GM19035 (cell line): ENCODE data around the gene COL6A6.
"Not testable (repeated sequence)": the region's sequence is repeated elsewhere in the genome, so short reads cannot be mapped to it uniquely, and the experiment has no call there.

Experiments
- ATAC-seq: cut with Tn5 transposase; IDR thresholded peaks from one replicate; pipeline ENCODE4 v1.9.1; 2021; ENCODE audit not compliant: unreplicated experiment

Gene COL6A6

DNA sequence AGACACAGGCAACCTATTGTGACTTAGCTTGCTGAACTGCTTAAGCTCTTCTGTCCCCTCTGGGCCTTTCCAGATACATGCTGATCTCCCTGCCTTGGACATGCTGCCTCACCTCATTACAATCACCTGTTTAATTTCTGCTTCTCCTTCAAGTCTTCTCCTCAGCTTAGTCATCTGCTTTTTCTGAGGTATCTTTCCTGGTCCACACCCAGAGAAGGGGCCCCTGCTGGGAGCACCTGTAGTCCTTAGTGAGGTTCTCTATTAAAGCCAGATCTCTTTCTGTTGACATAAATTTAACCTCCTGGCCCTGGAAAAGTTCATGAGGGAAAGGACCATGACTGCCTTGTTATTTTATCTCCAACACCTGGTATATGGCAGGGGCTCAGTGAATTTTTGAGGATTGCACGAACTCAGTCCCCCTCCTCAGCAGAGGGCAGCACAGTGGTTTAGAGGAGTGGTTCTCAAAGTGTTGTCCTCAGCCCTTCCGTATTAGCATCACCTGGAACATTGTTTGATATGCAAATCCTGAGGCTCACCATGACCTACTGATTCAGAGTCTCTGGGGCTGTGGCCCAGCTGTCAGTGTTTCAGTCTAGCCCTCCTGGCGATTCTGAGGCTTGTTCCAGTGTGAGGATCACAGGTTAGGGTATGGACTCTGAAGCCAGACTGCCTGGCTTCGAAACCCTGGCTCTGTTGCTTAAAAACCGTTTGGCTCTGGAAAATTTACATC lies 12.7 kb downstream of the COL6A6 start:
- no peak for ATAC-seq

- no peak for ATAC-seq
These were observed 16.3 kb downstream of the COL6A6 start for GRCh38 chr3:130533247-130533646.

- ATAC-seq, result no peak
These were observed 20.8 kb downstream of the COL6A6 start for GRCh38 chr3:130537673-130538304.

- peak; percentile 68 for ATAC-seq
These were observed 22.0 kb downstream of the COL6A6 start for GRCh38 chr3:130539005-130539404.

GRCh38 chr3:130543322-130543721 lies 26.3 kb downstream of the COL6A6 start:
- no peak for ATAC-seq

DNA sequence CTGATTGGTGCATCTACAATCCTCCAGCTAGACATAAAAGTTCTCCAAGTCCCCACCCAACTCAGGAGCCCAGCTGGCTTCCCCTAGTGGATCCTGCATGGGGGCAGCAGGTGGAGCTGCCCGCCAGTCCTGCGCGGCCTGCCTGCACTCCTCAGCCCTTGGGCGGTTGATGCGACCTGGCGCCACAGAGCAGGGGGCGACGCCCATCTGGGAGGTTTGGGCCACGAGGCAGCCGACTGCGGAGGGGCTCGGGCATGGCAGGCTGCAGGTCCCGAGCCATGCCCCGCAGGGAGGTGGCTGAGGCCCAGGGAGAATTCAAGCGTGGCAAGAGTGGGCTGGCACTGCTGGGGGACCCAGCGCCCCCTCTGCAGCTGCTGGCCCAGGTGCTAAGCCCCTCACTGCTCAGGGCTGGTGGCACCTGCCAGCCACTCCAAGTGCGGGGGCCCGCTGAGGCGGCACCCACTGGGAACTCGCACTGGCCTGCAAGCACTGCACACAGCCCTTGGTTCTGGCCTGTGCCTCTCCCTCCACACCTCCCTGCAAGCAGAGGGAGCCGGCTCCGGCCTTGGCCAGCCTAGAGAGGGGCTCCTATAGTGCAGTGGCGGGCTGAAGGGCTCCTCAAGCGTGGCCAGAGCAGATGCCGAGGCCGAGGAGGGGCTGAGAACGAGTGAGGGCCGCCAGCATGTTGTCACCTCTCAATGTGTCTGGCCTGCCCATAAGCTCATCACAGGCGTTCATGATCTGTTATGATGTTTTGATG lies 30.1 kb downstream of the COL6A6 start:
- ATAC-seq, result no peak

DNA sequence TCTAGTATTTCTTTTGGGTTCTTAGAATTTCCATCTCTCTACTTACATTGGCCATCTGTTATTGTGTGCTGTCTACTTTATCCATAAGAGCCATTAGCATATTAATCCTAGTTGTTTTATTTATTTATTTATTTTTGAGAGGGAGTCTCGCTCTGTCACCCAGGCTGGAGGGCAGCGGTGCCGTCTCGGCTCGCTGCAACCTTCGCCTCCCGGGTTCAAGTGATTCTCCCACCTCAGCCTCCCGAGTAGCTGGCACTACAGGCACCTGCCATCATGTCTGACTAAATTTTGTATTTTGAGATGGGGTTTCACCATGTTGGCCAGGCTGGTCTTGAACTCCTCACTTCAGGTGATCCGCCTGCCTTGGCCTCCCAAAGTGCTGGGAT lies 30.7 kb downstream of the COL6A6 start:
- ATAC-seq, result not testable (repeated sequence)

- no peak for ATAC-seq
These were observed 31.4 kb downstream of the COL6A6 start for GRCh38 chr3:130548356-130548755.

- ATAC-seq, result no peak
These were observed 40.5 kb downstream of the COL6A6 start for GRCh38 chr3:130557336-130558035.

DNA sequence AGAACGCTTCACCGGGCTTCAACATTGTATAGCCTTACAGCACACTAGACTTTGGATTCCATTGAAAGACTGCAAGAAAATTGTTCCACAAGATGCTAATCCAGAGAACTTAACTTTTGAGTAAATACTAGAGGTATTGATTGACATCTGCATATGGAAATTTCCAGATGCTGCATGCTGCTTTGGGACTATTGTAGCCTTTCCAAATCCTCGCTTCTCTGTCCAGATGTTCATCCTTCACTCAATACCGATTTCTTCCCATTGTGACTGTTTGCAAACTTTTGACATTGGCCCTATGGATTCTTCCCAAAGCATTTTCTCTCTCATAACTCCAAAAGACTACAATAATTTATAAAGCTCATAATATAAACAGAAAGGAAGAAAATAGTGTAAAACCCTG lies 41.4 kb downstream of the COL6A6 start:
- no peak for ATAC-seq

DNA sequence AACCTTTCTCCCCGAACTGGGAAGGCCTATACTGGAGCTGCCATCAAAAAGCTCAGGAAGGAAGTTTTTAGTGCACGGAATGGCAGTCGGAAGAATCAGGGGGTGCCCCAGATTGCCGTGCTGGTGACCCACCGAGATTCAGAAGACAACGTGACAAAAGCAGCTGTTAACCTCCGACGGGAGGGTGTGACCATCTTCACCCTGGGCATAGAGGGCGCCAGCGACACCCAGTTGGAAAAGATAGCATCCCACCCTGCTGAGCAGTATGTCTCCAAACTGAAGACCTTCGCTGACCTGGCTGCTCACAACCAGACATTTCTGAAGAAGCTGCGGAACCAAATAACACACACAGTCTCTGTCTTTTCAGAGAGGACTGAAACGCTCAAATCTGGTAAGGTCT lies 48.2 kb downstream of the COL6A6 start:
- no peak for ATAC-seq
